ENCODE data around the gene ATP2A1. TPM values are rescaled to one million over a fixed set of nuclear protein-coding genes. Genes with fewer than 3 reads are reported as not detected.
"Not testable (repeated sequence)": the region's sequence is repeated elsewhere in the genome, so short reads cannot be mapped to it uniquely, and the experiment has no call there.

The ATP2A1 gene
- polyA plus RNA-seq, 3 donors, result 3.7 to 9.9 (median 5.2) TPM

GRCh38 chr16:28858421-28858820 is 19.9 kb upstream of the ATP2A1 start:
- DNase-seq, result no peak

- DNase-seq, result no peak
These were observed 19.0 kb upstream of the ATP2A1 start for GRCh38 chr16:28859326-28859725.

GRCh38 chr16:28863929-28864793 is 14.1 kb upstream of the ATP2A1 start:
- DNase-seq, result no peak

GRCh38 chr16:28865001-28865688 is 13.1 kb upstream of the ATP2A1 start:
- no peak for DNase-seq

GRCh38 chr16:28865722-28866453 is 12.4 kb upstream of the ATP2A1 start:
- DNase-seq, result no peak

- no peak for DNase-seq
These were observed 11.9 kb upstream of the ATP2A1 start for GRCh38 chr16:28866454-28866804.

- no peak for DNase-seq
These were observed 11.0 kb upstream of the ATP2A1 start for GRCh38 chr16:28867241-28867640.

- DNase-seq, result not testable (repeated sequence)
These were observed 10.6 kb upstream of the ATP2A1 start for GRCh38 chr16:28867646-28868045.

GRCh38 chr16:28869201-28869600 is 9.1 kb upstream of the ATP2A1 start:
- DNase-seq, result no peak

GRCh38 chr16:28872952-28873351 is 5.3 kb upstream of the ATP2A1 start:
- DNase-seq, result no peak

- no peak for DNase-seq
These were observed 4.6 kb upstream of the ATP2A1 start for GRCh38 chr16:28873543-28874201.

GRCh38 chr16:28874406-28874805 is 3.9 kb upstream of the ATP2A1 start:
- no peak for DNase-seq

- no peak for DNase-seq
These were observed 2.9 kb upstream of the ATP2A1 start for GRCh38 chr16:28875134-28876018.

- DNase-seq, result no peak
These were observed 2.1 kb upstream of the ATP2A1 start for GRCh38 chr16:28876019-28876659.

- DNase-seq, result no peak
These were observed 1.2 kb upstream of the ATP2A1 start for GRCh38 chr16:28876973-28877654.

- DNase-seq, result no peak
These were observed 660 bp upstream of the ATP2A1 start for GRCh38 chr16:28877655-28878000.

GRCh38 chr16:28879261-28879840 is 1.1 kb downstream of the ATP2A1 start:
- no peak for DNase-seq

- peak; percentile 91 for DNase-seq
These were observed 1.7 kb downstream of the ATP2A1 start for GRCh38 chr16:28879841-28880588.

- DNase-seq, result no peak
These were observed 2.3 kb downstream of the ATP2A1 start for GRCh38 chr16:28880589-28880915.

Data from renal pelvis (tissue), 4 donors.